GM19468 (cell line): ENCODE results near the gene ERO1A.

Experiments used
- ATAC-seq: cut with Tn5 transposase; IDR thresholded peaks from one replicate; pipeline ENCODE4 v1.9.1; 2021; ENCODE audit warnings: mild to moderate bottlenecking, moderate library complexity, moderate number of reproducible peaks; ENCODE audit not compliant: unreplicated experiment; ENCODE audit errors: extremely low read depth

ERO1A gene

GRCh38 chr14:52609445-52610044 lies 85.8 kb downstream of the ERO1A start:
- ATAC-seq = no peak

DNA sequence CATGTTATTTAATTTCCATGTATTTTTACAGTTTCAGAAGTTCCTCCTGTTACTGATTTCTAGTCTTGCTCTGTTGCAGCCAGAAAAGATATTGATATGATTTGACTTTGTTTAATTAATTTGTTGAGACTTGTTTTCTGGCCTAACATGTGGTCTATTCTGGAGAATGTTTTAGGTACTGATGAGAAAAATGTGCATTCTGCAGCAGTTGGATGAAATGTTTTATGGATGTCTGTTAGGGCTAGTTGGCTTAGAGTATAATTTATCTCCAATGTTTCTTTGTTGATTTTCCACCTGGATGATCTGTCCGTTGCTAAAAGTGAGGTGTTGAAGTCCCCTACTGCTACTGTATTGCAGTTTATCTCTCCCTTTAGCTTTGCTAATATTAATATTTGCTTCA lies 88.3 kb downstream of the ERO1A start:
- no peak for ATAC-seq

DNA sequence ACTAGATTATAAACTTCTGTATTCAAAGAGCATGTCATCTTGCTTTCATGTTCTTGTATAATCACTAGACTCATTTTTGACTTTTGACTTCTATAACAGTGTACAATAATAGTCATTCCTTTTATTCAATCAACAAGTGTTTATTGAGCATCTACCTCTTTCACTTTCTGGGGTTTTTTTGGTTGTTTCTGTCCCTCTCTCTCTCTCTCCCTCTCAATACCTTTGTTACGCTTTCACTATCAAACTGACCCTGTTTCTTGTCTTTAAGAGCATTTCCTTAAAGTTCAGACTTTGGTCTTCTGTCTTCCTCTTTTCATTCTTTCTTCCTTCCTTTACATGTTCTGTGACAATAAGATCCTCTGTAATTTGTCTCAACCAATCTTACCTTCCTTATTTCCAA lies 93.2 kb downstream of the ERO1A start:
- ATAC-seq = no peak

DNA sequence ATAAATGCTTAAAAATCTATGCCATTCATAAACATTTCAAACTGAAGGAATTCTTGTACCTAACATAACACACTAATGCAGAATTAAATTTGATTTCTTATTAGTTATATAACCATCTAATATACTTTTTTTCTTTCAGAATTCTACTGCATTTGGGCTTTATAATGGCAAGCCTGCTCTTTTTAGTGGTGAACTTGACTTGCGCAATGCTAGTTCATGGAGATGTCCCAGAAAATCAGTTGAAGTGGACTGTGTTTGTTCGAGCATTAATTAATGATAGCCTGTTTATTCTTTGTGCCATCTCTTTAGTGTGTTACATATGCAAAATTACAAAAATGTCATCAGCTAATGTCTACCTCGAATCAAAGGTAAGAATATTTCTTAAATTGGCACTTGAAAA lies 95.4 kb downstream of the ERO1A start:
- ATAC-seq = no peak

GRCh38 chr14:52598568-52598967 lies 96.8 kb downstream of the ERO1A start:
- no peak for ATAC-seq

GRCh38 chr14:52596861-52597260 lies 98.5 kb downstream of the ERO1A start:
- ATAC-seq = no peak

- ATAC-seq = no peak
Measured at GRCh38 chr14:52596320-52596719, 99.0 kb downstream of the ERO1A start.

GRCh38 chr14:52590318-52590717 lies 105.0 kb downstream of the ERO1A start:
- no peak for ATAC-seq
